ENCODE data around the gene CNKSR1. TPM values are rescaled to one million over a fixed set of nuclear protein-coding genes. Genes with fewer than 3 reads are reported as not detected.

The CNKSR1 gene
- total and polyA plus RNA-seq, 2 of the 13 experiments (the other 11 are each of a cell fraction or from before 2014, with no cell fraction given), result 3.4 to 8.9 TPM

DNA sequence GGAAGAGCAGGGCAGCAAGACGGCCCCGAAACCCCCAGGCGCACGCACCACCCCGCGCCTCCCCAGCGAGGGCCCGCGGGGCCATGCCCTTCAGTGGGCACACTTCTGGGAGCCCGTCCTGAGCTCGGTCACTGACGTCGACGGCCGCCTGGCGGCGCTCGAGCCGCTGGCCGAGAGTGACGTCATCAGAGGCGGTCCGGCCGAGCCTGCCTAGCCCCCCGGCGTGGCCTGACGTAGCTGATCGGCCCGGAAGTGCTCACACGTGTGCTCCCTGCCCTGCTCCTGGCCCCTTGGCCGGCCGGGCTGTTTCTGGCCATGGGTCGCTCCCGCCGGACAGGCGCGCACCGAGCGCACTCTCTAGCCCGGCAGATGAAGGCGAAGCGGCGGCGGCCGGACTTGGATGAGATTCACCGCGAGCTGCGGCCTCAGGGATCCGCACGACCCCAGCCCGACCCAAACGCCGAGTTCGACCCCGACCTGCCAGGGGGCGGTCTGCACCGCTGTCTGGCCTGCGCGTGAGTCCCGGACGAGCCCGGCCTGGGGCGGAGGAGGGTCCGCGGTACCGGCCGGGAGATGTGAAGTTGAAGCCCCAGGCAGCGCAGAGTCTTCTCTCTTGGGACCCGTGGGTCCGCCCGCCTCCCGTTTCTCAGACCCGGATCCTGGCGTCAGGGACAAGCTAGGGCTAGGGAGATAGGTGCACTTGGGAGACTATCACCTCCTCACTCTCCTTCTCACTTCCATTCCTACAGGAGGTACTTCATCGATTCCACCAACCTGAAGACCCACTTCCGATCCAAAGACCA, 7.4 kb upstream of the CNKSR1 start, which contains the start of gene ZNF593 (continued):
- TF ChIP-seq ZNF674 (CRISPR knock-in tag; IDR thresholded peaks at IDR 0.05; ENCODE audit: low read depth) (no peak), TBL1XR1 (IDR thresholded peaks at IDR 0.05; ENCODE audit: borderline replicate concordance, low read length, partially characterized antibody) (no peak), HHEX (CRISPR knock-in tag; IDR thresholded peaks at IDR 0.05) (no peak), ZNF615 (CRISPR knock-in tag; IDR thresholded peaks at IDR 0.05; ENCODE audit: borderline replicate concordance) (no peak), ERF (CRISPR knock-in tag; IDR thresholded peaks at IDR 0.05) (peak; percentile 86), ZNF607 (CRISPR knock-in tag; IDR thresholded peaks at IDR 0.05; ENCODE audit: borderline replicate concordance) (peak; percentile 85; the same call in 1 of the 2 replicates), ZNF34 (CRISPR knock-in tag; IDR thresholded peaks at IDR 0.05; ENCODE audit: borderline replicate concordance) (no peak), MAFK (conservative IDR thresholded peaks at IDR 0.05 in 1 of 2, IDR thresholded peaks at IDR 0.05 in 1 of 2; ENCODE audit: low read length in 2 of 2) (no peak), ZIK1 (CRISPR knock-in tag; IDR thresholded peaks at IDR 0.05; ENCODE audit: borderline replicate concordance, low read depth) (peak; percentile 90), ZNF383 (CRISPR knock-in tag; IDR thresholded peaks at IDR 0.05; ENCODE audit: borderline replicate concordance) (0 out of 2 replicates have a peak, but pooled peaks have one; percentile 74), NFIC (IDR thresholded peaks at IDR 0.05; ENCODE audit: low read length) (no peak), ZNF775 (CRISPR knock-in tag; IDR thresholded peaks at IDR 0.05; ENCODE audit: borderline replicate concordance) (no peak), ZNF143 (CRISPR knock-in tag; IDR thresholded peaks at IDR 0.05) (0 out of 2 replicates have a peak, but pooled peaks have one; percentile 30), RFXANK (CRISPR knock-in tag; IDR thresholded peaks at IDR 0.05) (peak; percentile 83; the same call in 1 of the 2 replicates), STAG1 (CRISPR knock-in tag; IDR thresholded peaks at IDR 0.05) (peak; percentile 31), GZF1 (CRISPR knock-in tag; IDR thresholded peaks at IDR 0.05) (peak; percentile 89)
- TF ChIP-seq, protein P1, sequence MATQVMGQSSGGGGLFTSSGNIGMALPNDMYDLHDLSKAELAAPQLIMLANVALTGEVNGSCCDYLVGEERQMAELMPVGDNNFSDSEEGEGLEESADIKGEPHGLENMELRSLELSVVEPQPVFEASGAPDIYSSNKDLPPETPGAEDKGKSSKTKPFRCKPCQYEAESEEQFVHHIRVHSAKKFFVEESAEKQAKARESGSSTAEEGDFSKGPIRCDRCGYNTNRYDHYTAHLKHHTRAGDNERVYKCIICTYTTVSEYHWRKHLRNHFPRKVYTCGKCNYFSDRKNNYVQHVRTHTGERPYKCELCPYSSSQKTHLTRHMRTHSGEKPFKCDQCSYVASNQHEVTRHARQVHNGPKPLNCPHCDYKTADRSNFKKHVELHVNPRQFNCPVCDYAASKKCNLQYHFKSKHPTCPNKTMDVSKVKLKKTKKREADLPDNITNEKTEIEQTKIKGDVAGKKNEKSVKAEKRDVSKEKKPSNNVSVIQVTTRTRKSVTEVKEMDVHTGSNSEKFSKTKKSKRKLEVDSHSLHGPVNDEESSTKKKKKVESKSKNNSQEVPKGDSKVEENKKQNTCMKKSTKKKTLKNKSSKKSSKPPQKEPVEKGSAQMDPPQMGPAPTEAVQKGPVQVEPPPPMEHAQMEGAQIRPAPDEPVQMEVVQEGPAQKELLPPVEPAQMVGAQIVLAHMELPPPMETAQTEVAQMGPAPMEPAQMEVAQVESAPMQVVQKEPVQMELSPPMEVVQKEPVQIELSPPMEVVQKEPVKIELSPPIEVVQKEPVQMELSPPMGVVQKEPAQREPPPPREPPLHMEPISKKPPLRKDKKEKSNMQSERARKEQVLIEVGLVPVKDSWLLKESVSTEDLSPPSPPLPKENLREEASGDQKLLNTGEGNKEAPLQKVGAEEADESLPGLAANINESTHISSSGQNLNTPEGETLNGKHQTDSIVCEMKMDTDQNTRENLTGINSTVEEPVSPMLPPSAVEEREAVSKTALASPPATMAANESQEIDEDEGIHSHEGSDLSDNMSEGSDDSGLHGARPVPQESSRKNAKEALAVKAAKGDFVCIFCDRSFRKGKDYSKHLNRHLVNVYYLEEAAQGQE (IDR thresholded peaks at IDR 0.05; ENCODE audit: borderline replicate concordance in 1 of 2, low read depth in 1 of 2, low read length in 2 of 2), result no peak
- TF ChIP-seq, protein P2, sequence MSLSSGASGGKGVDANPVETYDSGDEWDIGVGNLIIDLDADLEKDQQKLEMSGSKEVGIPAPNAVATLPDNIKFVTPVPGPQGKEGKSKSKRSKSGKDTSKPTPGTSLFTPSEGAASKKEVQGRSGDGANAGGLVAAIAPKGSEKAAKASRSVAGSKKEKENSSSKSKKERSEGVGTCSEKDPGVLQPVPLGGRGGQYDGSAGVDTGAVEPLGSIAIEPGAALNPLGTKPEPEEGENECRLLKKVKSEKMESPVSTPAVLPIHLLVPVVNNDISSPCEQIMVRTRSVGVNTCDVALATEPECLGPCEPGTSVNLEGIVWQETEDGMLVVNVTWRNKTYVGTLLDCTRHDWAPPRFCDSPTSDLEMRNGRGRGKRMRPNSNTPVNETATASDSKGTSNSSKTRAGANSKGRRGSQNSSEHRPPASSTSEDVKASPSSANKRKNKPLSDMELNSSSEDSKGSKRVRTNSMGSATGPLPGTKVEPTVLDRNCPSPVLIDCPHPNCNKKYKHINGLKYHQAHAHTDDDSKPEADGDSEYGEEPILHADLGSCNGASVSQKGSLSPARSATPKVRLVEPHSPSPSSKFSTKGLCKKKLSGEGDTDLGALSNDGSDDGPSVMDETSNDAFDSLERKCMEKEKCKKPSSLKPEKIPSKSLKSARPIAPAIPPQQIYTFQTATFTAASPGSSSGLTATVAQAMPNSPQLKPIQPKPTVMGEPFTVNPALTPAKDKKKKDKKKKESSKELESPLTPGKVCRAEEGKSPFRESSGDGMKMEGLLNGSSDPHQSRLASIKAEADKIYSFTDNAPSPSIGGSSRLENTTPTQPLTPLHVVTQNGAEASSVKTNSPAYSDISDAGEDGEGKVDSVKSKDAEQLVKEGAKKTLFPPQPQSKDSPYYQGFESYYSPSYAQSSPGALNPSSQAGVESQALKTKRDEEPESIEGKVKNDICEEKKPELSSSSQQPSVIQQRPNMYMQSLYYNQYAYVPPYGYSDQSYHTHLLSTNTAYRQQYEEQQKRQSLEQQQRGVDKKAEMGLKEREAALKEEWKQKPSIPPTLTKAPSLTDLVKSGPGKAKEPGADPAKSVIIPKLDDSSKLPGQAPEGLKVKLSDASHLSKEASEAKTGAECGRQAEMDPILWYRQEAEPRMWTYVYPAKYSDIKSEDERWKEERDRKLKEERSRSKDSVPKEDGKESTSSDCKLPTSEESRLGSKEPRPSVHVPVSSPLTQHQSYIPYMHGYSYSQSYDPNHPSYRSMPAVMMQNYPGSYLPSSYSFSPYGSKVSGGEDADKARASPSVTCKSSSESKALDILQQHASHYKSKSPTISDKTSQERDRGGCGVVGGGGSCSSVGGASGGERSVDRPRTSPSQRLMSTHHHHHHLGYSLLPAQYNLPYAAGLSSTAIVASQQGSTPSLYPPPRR (CRISPR knock-in tag; IDR thresholded peaks at IDR 0.05; ENCODE audit: borderline replicate concordance), result no peak
- TF ChIP-seq, protein P3, sequence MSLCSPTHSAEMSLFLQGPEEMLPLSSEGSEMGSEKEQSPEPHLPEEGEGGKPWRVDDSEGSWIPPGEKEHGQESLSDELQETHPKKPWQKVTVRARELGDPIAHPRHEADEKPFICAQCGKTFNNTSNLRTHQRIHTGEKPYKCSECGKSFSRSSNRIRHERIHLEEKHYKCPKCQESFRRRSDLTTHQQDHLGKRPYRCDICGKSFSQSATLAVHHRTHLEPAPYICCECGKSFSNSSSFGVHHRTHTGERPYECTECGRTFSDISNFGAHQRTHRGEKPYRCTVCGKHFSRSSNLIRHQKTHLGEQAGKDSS (CRISPR knock-in tag; IDR thresholded peaks at IDR 0.05; ENCODE audit: borderline replicate concordance, low read depth), result peak; percentile 92; the same call in 1 of the 2 replicates

All from HepG2 (cell line).